ENCODE data around the gene ADAMTS2.

Gene ADAMTS2

DNA sequence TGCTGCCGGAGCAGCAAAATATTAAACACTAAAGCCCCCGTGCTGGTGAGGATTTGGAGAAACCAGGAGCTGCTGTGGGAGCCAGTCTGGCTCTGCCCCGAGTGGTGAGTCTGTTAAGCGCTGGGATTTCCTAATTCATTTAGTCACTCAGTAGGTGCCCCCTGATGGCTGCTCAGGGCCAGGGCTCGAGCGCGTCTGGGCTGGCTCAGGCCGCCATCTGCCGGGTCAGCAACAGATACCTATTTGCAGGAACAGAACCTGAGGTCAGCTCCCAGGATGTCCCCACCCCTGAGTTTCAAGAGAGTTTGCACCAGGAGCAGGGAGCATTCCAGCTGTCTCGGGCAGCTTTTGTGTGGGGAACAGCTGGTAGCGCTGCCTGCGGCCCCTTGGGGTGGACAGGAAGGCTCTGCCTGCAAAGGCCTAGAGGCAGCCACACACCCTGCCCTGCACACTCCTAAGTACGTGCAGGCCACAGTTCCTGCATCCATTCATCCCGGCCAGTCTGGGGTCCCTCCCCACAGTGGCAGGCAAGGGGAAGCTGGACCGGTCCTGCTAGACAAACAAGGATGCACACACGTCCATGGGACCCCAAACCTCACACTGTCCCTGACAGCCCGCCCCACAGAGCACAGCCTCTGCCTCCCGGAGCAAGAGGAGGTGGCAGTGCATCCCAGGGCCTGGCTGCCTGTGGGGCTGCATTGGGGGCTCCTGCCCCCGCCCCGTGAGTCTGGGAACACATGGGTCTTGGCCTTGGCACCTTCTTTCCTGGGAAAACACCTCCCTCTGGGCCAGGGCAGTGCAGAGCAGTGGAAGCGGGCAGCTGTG lies 83.7 kb downstream of the ADAMTS2 start:
- TF ChIP-seq ZFX (IDR thresholded peaks at IDR 0.05) = no peak
- TF ChIP-seq, protein P1, sequence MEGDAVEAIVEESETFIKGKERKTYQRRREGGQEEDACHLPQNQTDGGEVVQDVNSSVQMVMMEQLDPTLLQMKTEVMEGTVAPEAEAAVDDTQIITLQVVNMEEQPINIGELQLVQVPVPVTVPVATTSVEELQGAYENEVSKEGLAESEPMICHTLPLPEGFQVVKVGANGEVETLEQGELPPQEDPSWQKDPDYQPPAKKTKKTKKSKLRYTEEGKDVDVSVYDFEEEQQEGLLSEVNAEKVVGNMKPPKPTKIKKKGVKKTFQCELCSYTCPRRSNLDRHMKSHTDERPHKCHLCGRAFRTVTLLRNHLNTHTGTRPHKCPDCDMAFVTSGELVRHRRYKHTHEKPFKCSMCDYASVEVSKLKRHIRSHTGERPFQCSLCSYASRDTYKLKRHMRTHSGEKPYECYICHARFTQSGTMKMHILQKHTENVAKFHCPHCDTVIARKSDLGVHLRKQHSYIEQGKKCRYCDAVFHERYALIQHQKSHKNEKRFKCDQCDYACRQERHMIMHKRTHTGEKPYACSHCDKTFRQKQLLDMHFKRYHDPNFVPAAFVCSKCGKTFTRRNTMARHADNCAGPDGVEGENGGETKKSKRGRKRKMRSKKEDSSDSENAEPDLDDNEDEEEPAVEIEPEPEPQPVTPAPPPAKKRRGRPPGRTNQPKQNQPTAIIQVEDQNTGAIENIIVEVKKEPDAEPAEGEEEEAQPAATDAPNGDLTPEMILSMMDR (conservative IDR thresholded peaks at IDR 0.05) = no peak
- H3K27ac ChIP-seq = no peak overlapping the region

DNA sequence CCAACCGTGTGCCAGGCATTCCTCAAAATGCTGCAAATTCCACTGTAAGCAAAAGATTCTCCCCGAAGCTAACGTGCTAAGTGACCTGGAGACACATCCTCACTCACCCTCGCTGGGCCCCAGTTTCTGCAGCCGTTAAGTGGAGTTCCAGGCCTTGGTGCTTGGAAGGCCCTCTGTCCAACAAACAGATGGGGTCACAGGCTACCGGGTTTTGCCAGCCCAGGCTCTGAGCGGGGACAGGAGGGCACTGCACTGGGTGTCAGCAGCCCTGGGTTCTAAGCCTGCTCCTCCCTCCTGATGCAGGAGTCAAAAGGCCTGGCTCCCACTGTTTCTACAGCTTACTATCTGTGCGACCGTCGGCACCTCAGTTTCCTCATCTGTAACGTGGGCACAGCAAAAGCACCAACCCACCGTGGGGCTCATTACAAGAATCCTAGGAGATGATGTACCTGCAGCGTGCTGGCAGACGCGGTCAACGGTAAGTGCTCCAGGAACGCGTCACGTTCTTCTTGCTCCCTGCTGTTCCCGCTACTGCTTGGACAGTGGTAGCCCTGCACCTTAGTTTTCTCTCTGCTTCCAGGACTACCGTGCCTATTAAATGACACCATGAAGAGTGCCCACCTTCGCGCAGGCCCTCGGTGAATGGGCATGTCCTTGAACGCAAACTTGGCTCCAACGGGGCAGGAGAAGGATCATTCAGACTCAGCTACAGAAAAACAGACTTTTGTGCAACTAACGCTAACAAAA lies 84.8 kb downstream of the ADAMTS2 start:
- TF ChIP-seq ZFX (IDR thresholded peaks at IDR 0.05) = no peak
- TF ChIP-seq, protein P1 (conservative IDR thresholded peaks at IDR 0.05) = no peak
- H3K27ac ChIP-seq = no peak overlapping the region

DNA sequence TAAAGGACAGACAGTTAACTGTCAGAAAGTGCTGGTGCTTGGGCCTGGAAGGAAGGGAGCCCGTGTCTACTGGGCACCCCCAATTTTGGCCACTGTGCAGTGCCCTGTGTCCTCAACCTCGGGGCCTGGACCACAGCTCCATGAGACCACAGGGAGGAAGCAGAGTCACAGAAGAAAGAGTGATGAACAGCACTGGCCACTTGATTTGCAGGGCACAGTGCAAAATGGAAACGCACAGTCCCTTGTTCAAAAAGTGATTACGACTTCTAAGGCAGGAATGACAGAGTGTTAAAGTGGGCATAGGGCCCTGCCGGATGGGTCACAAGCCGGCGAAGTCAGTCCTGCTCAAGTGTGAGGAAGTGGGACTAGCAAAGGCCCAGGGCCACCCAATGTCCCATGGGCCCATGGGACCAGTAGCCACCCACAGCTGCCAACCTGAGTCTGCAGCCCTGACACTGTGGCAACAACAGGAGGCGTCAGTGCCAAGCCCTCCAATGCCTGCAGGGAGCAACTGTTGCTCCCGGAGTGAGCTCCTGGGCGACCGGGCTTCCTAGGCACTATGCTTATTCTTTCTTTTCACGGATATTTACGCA lies 85.4 kb downstream of the ADAMTS2 start:
- H3K27ac ChIP-seq = no peak overlapping the region
- TF ChIP-seq ZFX (IDR thresholded peaks at IDR 0.05) = no peak
- TF ChIP-seq, protein P1 (conservative IDR thresholded peaks at IDR 0.05) = no peak

DNA sequence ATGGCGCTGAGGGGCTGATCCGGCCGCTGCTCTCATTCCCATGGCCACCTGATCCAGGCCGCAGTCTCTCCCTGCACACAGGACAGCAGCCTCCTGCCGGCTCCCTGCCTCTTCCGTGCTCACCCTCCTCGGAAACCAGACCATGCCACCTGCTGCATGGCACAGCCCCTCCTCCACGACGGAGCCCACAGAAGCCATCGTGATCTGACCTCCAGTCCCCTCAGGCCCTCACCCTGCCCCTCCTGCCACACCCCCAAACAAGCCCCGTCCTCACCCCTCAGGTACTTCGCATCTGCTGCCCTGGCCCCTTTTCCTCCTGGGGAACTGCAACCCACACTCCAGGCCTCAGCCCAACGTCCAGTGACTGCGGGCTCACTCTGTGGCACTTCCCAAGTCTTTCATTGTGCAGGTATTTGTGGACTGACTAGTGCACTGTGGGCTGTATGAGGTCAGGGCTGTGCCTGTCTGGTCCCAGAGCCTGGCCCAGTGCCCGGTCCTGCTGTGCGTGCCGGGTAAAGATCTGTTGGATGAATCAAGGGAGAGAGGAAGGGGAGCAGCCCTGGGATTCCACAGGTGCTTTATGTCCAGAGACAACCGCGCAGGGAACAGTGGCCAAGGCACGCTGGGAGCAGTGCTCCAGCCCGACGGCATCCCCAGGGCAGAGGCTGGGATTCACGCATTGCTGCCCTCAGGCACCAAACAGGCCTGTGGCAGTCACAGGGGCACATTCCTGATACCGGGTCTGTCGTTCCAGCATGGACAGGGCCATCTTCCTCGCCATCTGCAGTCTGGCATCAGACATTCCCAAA lies 86.1 kb downstream of the ADAMTS2 start:
- no peak for TF ChIP-seq ZFX (IDR thresholded peaks at IDR 0.05)
- TF ChIP-seq, protein P1 (conservative IDR thresholded peaks at IDR 0.05) = no peak
- no peak overlapping the region for H3K27ac ChIP-seq

DNA sequence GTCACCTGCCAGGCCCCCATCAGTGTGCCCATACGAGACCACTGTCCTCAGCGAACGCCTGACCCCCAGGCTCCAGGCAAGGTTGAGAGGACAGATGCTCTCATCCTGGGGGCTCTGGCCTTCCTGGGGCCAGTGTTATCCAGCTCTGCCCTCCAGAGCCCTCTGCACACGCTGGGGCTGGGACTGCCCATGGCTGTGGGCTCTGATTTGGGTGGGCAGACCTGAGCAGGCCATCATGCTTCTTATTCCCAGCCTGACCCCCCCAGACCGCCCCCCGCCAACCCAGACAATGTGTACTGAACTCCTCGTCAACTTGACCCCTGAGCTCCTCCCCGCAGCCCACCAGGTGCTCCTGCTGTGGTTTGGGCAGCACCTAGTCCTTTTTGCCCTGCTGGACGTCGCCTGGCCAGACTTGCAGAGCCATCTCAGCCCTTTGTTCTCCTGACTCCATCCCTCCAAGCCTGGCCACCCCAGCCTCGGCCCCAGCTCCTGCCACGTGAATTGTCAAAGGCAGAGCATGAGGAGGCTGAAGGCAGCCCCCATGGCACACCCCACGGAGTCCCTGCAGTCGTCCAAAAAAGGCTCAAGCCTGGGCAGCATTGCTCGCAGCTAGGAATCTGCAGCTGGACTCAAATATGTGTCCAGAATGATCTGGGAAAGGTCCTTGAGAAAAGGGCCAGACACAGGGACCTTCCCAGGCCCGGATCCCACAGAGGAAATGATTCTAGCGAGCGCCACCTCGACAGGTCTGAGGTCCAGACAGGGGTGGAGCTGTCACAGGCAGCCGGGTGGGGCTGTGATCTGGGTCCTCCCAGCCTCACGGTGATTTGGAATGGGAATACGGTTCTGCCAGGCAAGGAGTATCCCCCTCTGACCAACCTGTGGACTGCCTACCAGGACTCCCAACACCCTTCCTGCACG lies 87.0 kb downstream of the ADAMTS2 start:
- no peak for TF ChIP-seq ZFX (IDR thresholded peaks at IDR 0.05)
- TF ChIP-seq, protein P1 (conservative IDR thresholded peaks at IDR 0.05) = no peak

DNA sequence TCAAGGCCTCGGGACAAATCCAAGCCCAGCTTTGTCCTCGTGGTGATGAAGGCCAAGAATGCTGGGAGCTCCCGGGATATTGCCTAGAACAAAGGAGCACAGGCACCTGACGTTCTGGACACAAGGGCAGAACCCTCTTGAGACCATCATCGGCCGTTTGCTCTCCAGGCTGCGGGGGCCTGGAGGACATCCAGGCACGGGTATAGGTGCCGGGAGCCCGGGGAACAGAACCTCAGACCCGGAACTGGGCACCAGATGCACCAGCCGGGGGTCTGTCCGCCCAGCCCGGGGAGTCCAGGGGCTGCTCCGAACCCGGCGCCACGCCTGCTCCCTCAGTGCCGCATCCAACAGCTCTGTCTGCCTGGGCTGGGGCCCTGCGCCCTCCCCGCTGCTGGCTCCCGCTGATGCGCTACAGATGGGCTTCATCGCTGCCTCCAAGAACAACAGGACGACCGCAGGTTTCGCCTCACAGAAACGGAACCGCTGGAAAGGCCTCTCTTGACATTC lies 88.0 kb downstream of the ADAMTS2 start:
- no peak for TF ChIP-seq ZFX (IDR thresholded peaks at IDR 0.05)
- TF ChIP-seq, protein P1 (conservative IDR thresholded peaks at IDR 0.05) = no peak
- H3K27ac ChIP-seq = no peak overlapping the region

More for the DNA sequence above, 87.0 kb downstream of the ADAMTS2 start:
- H3K27ac ChIP-seq = no peak overlapping the region
